GM21786 (cell line): Measurements from ENCODE around the gene PAPSS1.
"Not testable (repeated sequence)": the region's sequence is repeated elsewhere in the genome, so short reads cannot be mapped to it uniquely, and the experiment has no call there.

Experiments
- ATAC-seq: cut with Tn5 transposase; IDR thresholded peaks from one replicate; pipeline ENCODE4 v1.9.1; 2021; ENCODE audit not compliant: unreplicated experiment

PAPSS1 gene

GRCh38 chr4:107726131-107726925, 6.3 kb upstream of the PAPSS1 start:
- not testable (repeated sequence) for ATAC-seq

GRCh38 chr4:107725281-107725859, 5.3 kb upstream of the PAPSS1 start:
- ATAC-seq, result no peak

DNA sequence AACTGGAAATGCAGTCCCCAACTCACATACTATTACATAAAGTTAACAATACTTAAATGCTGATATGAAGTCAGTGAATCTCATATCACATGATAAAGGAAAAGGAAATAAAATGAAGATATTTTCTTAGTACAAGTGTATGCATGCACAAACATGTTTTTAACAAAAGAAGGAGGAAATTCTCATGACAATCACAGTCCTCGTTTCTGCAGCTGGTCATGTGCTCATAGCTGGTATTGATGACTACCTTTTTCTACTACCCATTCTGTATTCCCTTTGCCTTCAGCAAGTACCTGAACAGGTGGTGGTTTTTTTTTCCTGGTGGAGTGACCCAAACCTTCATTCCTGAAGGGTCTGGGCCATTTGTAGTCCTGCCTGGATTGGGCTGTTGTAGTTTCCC, 3.3 kb upstream of the PAPSS1 start:
- ATAC-seq, result not testable (repeated sequence)

DNA sequence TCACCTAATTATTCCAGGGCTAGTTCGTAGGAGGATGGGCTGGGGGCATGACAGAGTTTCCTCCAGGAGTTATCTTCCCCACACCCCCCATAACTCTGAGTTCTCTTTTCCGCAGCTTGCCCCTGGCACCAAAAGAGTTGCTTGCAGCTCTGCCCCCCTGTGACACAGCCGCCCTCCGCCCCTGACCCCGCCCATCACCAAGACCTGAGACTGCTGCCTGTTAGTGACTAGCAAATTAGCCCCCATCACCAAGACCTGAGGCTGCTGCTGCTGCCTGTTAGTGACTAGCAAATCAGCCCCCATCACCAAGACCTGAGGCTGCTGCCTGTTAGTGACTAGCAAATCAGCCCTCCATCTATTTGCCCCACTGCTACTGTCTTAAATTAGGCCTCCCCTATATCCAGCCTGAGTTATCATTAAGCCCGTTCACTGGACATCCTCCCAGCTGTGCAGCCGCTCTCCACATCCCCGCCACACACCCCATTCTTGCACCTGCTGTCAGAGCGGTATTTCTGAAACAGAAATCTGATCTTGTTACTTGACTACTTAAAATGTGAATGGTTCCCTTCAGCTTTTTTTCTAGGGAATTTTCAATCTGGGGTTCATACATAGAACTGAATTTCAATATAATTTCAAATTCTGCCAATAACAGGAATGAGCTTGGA, 1.5 kb upstream of the PAPSS1 start:
- ATAC-seq, result no peak

GRCh38 chr4:107719207-107719921, 670 bp downstream of the PAPSS1 start:
- peak; percentile 10 for ATAC-seq

- ATAC-seq, result peak; percentile 27
Observed at GRCh38 chr4:107718351-107718965, 1.6 kb downstream of the PAPSS1 start.

DNA sequence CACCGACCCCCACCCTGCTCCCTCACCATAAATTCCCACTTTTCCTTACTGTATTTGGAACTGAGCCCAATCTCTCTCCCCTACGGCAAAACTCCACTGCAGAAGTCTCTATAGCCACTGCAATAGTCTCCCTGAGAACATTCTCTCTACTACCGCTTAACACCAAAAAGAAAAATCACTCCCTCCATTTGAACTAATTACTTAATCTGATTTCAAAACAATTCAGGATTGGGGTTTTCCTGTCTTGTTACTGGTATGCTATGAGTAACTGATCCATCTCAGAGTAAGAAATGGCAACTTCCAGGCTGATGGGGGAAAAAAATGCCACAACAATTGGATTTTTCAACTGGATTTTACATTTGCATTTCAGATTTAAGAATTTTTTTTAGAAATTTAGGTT, 5.8 kb downstream of the PAPSS1 start:
- no peak for ATAC-seq

GRCh38 chr4:107712236-107712635, 7.8 kb downstream of the PAPSS1 start:
- no peak for ATAC-seq

GRCh38 chr4:107711831-107712230, 8.2 kb downstream of the PAPSS1 start:
- ATAC-seq, result no peak

DNA sequence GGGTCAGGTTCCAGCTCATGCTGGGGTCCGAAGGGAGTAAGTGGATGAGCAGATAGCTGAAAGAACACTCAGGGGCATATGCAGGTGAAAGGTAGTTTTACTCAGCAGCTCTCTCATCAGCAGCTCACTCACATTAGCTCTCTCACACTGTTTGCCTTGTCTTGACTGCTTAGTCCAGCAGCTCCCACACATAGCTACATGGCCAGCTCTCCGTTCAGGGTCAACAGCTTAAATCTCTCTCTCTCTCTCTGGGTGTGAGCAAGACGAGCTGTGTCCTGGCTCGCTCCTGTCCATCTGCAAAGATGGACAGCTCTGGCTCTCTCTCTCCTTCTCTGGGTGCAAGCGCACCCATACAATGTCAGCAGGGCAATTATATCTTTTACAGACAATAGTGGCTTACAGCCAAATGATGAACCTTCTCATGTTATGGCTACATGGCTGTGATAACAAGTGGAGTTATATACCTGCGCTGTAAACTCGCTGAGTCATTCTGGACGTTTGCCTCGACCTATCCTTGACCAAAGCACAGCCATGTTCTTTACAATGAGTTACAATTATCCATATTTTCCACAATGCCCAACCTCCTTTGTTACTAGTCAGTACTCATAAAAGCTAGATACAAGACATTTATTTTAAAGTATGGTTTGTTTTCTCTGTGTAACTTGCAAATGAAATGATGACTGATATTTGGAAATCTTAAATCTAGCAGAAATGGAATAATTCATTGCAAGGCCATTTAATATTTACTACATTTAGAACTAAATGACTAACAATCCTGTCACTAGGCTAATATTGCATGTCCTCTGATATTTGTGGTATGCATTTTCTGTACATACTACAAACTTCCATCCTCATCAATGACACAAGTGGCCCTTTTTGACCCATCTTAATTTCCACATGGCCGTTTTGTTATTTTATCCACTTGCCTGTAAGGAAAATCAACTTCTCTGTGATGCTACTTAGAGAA, 9.3 kb downstream of the PAPSS1 start:
- ATAC-seq, result no peak

DNA sequence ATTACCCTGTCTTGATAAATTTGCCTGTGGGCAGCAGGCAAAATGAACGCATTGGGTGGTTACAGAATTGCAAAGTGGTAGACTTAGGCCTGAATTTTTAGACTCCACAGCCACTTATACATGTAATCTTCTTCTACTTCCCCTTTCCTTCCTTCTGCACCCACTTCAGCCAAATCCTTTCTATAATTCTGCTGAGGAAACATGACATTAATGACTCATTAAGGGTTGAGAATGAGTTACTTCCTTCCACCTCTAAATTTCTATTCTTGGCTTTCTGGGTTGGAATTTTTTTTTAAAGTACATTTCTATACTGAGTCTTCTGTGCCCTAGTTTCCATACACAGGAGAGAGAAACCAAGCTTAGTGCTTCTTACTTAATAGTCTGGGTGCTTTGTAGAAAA, 10.1 kb downstream of the PAPSS1 start:
- ATAC-seq, result no peak

- no peak for ATAC-seq
Observed at GRCh38 chr4:107708225-107708624, 11.8 kb downstream of the PAPSS1 start.

- ATAC-seq, result no peak
Observed at GRCh38 chr4:107705742-107706556, 14.1 kb downstream of the PAPSS1 start.

GRCh38 chr4:107701565-107701964, 18.5 kb downstream of the PAPSS1 start:
- ATAC-seq, result no peak

- no peak for ATAC-seq
Observed at GRCh38 chr4:107699466-107700206, 20.4 kb downstream of the PAPSS1 start.

- ATAC-seq, result not testable (repeated sequence)
Observed at GRCh38 chr4:107696187-107696586, 23.8 kb downstream of the PAPSS1 start.

- ATAC-seq, result no peak
Observed at GRCh38 chr4:107693132-107693531, 26.9 kb downstream of the PAPSS1 start.

- ATAC-seq, result no peak
Observed at GRCh38 chr4:107692202-107692601, 27.8 kb downstream of the PAPSS1 start.
